Measurements from ENCODE around the gene PSMD3. TPM values are rescaled to one million over a fixed set of nuclear protein-coding genes. Genes with fewer than 3 reads are reported as not detected.

The PSMD3 gene
- total RNA-seq (2022), result 179 and 195 TPM in 2 replicates
- percentile 83 among the genes with signal in this experiment for Bru-seq, nascent RNA
- percentile 80 among the genes with signal in this experiment for BruChase-seq, experiment 1, labeled RNA remaining after a 2-hour chase
- percentile 91 among the genes with signal in this experiment for BruChase-seq, experiment 2, labeled RNA remaining after a 6-hour chase
- long read RNA-seq, transcript PSMD3-201 (12 exons, 2,158 nt), result major isoform, 83 of 107 reads
- long read RNA-seq, partial matches to known transcripts, result 14 of 107 reads
- long read RNA-seq, other reads (novel, unspliced or antisense), result 10 of 107 reads

DNA sequence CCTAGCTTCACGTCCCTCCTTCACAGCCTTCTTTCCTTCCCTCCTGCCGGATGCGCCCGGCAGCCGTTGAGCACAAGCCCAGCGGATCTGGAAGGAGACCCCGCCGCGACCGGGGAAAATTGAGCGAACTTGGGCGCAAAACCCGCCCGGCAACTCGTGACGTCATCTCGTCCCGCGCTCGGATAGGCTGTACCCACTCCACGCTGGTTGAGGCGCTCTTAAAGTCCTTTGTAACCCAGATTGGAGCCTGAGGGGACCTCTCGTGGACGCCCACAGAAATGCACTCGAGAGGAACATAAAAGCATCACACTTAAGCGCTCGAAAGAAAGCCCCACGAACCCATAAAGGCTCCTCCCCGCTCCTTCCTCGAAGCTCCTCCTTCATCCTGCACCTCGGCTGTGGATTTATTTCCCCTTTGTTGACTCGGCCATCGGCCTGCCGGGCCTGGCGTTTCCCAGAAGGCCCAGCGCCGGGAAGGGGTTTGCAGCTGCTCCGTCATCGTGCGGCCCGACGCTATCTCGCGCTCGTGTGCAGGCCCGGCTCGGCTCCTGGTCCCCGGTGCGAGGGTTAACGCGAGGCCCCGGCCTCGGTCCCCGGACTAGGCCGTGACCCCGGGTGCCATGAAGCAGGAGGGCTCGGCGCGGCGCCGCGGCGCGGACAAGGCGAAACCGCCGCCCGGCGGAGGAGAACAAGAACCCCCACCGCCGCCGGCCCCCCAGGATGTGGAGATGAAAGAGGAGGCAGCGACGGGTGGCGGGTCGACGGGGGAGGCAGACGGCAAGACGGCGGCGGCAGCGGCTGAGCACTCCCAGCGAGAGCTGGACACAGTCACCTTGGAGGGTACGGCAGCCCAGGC, at the start of gene PSMD3:
Gene PSMD3 (plus strand): TSS at position 457 of the 856 bp plus-strand sequence. CDS start 164 bp downstream, at position 621.
- H3K9me3 ChIP-seq, result no peaks in the 10 kb centered on the region
- peak; percentile 99 for DNase-seq
- H3K36me3 ChIP-seq (ENCODE audit: control insufficient read depth, insufficient read depth, low read length), result peaks cover 2% of the 10 kb centered on the region
- Mint-ChIP-seq H3K4me3 (ENCODE audit: unreplicated experiment) (peak within 1 kb of the TSS; percentile 98), H3K9me3 (ENCODE audit: unreplicated experiment) (no peaks in the 10 kb centered on the region), H3K27ac (ENCODE audit: unreplicated experiment) (peak within 1 kb of the TSS; percentile 97), H3K36me3 (ENCODE audit: insufficient read depth, unreplicated experiment) (peaks cover 41% of the 10 kb centered on the region), H3K27me3 (ENCODE audit: insufficient read depth, unreplicated experiment) (no peaks in the 10 kb centered on the region), H3K4me1 (ENCODE audit: low read depth, unreplicated experiment) (peaks cover 19% of the 10 kb centered on the region)
- TF ChIP-seq, protein P1, sequence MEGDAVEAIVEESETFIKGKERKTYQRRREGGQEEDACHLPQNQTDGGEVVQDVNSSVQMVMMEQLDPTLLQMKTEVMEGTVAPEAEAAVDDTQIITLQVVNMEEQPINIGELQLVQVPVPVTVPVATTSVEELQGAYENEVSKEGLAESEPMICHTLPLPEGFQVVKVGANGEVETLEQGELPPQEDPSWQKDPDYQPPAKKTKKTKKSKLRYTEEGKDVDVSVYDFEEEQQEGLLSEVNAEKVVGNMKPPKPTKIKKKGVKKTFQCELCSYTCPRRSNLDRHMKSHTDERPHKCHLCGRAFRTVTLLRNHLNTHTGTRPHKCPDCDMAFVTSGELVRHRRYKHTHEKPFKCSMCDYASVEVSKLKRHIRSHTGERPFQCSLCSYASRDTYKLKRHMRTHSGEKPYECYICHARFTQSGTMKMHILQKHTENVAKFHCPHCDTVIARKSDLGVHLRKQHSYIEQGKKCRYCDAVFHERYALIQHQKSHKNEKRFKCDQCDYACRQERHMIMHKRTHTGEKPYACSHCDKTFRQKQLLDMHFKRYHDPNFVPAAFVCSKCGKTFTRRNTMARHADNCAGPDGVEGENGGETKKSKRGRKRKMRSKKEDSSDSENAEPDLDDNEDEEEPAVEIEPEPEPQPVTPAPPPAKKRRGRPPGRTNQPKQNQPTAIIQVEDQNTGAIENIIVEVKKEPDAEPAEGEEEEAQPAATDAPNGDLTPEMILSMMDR (IDR thresholded peaks at IDR 0.05; ENCODE audit: insufficient read depth in 1 of 2, low read depth in 1 of 2, low read length in 1 of 2, severe bottlenecking in 1 of 2, unreplicated experiment in 1 of 2), result peak; percentile 68 to 80
- no TSS peak for BruUV-seq (replicated peaks)
- ChIA-PET CTCF (interaction anchor here (0.6 to 2.0 kb wide), 17 partner anchors 20 to 362 kb away, joined by 3 to 39 read pairs (median 4); partner anchors contain the start of genes CSF3, IKZF3, LRRC3C and ORMDL3), POLR2A (interaction anchor here (0.5 to 1.6 kb wide), 13 partner anchors 22 to 237 kb away, joined by 3 to 14 read pairs (median 4); partner anchors contain the start of genes CASC3, LRRC3C, MED24 and ORMDL3)
- no peaks in the 10 kb centered on the region for H3K27me3 ChIP-seq (replicated peaks; ENCODE audit: control insufficient read depth, insufficient read depth, low read length)
- intact Hi-C loops (cut with micrococcal nuclease; ENCODE audit: unreplicated experiment), result loop anchor here (1.0 kb wide), 2 partner anchors 21 to 63 kb away; no protein-coding TSS in a partner anchor
- peak within 1 kb of the TSS; percentile 82 for H3K4me3 ChIP-seq (ENCODE audit: low read depth, low read length)
- peaks cover 6% of the 10 kb centered on the region; the same call in 1 of the 2 replicates for H3K4me1 ChIP-seq

DNA sequence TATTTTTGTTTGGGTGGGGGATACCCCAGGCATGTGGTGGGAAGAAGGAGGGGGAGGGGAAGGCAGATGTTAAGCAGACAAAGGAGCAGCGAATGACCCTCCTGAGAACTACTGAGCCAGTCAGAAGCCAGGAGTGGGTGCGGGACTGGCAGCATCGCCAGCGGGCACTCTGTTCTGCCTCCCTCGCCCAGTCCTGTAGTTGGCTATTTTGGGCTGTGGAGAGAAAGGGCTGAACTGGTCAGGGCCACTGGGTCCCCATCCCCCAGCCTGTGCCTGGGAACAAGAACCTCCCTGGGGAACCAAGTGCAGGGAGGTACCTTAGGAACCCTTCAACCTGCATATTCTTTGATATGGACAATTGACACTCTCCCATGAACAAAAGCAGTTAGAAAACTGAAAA, 46.7 kb upstream of the PSMD3 start:
- no peak for DNase-seq
- intact Hi-C loops (cut with micrococcal nuclease; ENCODE audit: unreplicated experiment), result no loop called here
- no TSS peak for BruUV-seq (replicated peaks)
- POLR2A ChIA-PET, result interaction anchor here (0.5 kb wide), 2 partner anchors 19 to 129 kb away, joined by 3 to 4 read pairs; partner anchors contain the start of gene THRA
- CTCF ChIA-PET, result no interaction called here
- H3K4me3 ChIP-seq (ENCODE audit: low read depth, low read length), result no peak overlapping the region
- H3K27ac Mint-ChIP-seq (ENCODE audit: unreplicated experiment), result no peak overlapping the region
- H3K4me3 Mint-ChIP-seq (ENCODE audit: unreplicated experiment), result no peak overlapping the region
- H3K4me1 ChIP-seq, result peaks cover 11% of the 10 kb centered on the region
- H3K9me3 Mint-ChIP-seq (ENCODE audit: unreplicated experiment), result no peaks in the 10 kb centered on the region
- peaks cover 18% of the 10 kb centered on the region for H3K4me1 Mint-ChIP-seq (ENCODE audit: low read depth, unreplicated experiment)
- H3K27me3 Mint-ChIP-seq (ENCODE audit: insufficient read depth, unreplicated experiment), result no peaks in the 10 kb centered on the region
- TF ChIP-seq, protein P1 (IDR thresholded peaks at IDR 0.05; ENCODE audit: insufficient read depth in 1 of 2, low read depth in 1 of 2, low read length in 1 of 2, severe bottlenecking in 1 of 2, unreplicated experiment in 1 of 2), result no peak
- no peaks in the 10 kb centered on the region for H3K36me3 Mint-ChIP-seq (ENCODE audit: insufficient read depth, unreplicated experiment)
- no peaks in the 10 kb centered on the region for H3K9me3 ChIP-seq
- no peaks in the 10 kb centered on the region for H3K36me3 ChIP-seq (ENCODE audit: control insufficient read depth, insufficient read depth, low read length)
- no peaks in the 10 kb centered on the region for H3K27me3 ChIP-seq (replicated peaks; ENCODE audit: control insufficient read depth, insufficient read depth, low read length)

DNA sequence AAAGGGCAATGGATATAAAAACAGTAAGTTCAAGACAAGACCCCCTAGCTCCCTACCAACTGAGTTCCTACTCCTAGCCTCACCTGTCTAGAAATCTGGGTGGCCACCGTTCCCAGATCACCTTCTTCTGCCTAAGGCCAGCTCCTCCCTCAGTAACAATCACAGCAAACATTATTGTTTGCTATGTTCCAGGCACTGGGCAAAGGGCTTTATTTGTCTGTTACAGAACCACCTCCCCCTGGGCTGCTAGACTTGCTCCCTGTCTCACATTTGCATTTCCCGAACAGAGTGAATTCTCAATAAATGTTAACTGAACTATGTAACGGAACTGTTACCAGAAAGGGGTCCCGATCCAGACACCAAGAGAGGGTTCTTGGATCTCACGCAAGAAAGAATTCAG, 46.3 kb upstream of the PSMD3 start:
- Mint-ChIP-seq H3K4me3 (ENCODE audit: unreplicated experiment) (no peak overlapping the region), H3K36me3 (ENCODE audit: insufficient read depth, unreplicated experiment) (no peaks in the 10 kb centered on the region), H3K4me1 (ENCODE audit: low read depth, unreplicated experiment) (peaks cover 18% of the 10 kb centered on the region), H3K9me3 (ENCODE audit: unreplicated experiment) (no peaks in the 10 kb centered on the region), H3K27me3 (ENCODE audit: insufficient read depth, unreplicated experiment) (no peaks in the 10 kb centered on the region), H3K27ac (ENCODE audit: unreplicated experiment) (no peak overlapping the region)
- Histone ChIP-seq H3K9me3 (no peaks in the 10 kb centered on the region), H3K27me3 (replicated peaks; ENCODE audit: control insufficient read depth, insufficient read depth, low read length) (no peaks in the 10 kb centered on the region), H3K36me3 (ENCODE audit: control insufficient read depth, insufficient read depth, low read length) (no peaks in the 10 kb centered on the region), H3K4me1 (peaks cover 9% of the 10 kb centered on the region), H3K4me3 (ENCODE audit: low read depth, low read length) (no peak overlapping the region)
- no peak for DNase-seq
- no TSS peak for BruUV-seq (replicated peaks)
- ChIA-PET POLR2A (interaction anchor here (0.5 kb wide), 2 partner anchors 19 to 129 kb away, joined by 3 to 4 read pairs; partner anchors contain the start of gene THRA), CTCF (no interaction called here)
- TF ChIP-seq, protein P1 (IDR thresholded peaks at IDR 0.05; ENCODE audit: insufficient read depth in 1 of 2, low read depth in 1 of 2, low read length in 1 of 2, severe bottlenecking in 1 of 2, unreplicated experiment in 1 of 2), result no peak
- intact Hi-C loops (cut with micrococcal nuclease; ENCODE audit: unreplicated experiment), result no loop called here
